H1 (cell line): ENCODE measurements around the gene PTPRG. TPM values are rescaled to one million over a fixed set of nuclear protein-coding genes. Genes with fewer than 3 reads are reported as not detected.

Source experiments
- CTCF ChIA-PET: fragments of 300-600 bp; sonication (Branson Sonifier 250); formaldehyde crosslinking; loops from one replicate; lab custom pipeline; 2021; ENCODE audit not compliant: partially characterized antibody; lab: Charles Lee
- POLR2A ChIA-PET: fragments of 300-600 bp; sonication (Branson Sonifier 250); formaldehyde crosslinking; loops from one replicate; lab custom pipeline; 2021; ENCODE audit warnings: inconsistent platforms; ENCODE audit not compliant: partially characterized antibody; lab: Charles Lee
- DNase-seq, 2 experiments: peaks; one replicate each; pipeline versions ENCODE4 v3.0.0 to v3.0.0-alpha.2; 2010 to 2022; ENCODE audit warnings: low spot score in 2 of 2, low read depth in 1 of 2, mixed read lengths in 1 of 2
- FAIRE-seq: peaks from 2 replicates; lab custom pipeline; 2011; peaks lifted over from hg19 to GRCh38; lab: Jason Lieb, UNC
- H2AFZ ChIP-seq: 2 replicates; pipeline ENCODE4 v1.8.1; 2012; ENCODE audit warnings: low read length, inconsistent platforms
- H2AK5ac ChIP-seq: 2 replicates; pipeline ENCODE4 v1.6.1; 2013; ENCODE audit warnings: low read depth, low read length
- H2BK120ac ChIP-seq: replicated peaks from 2 replicates; pipeline ENCODE3; 2013; ENCODE audit warnings: low read depth, low read length, inconsistent platforms
- H2BK12ac ChIP-seq: 2 replicates; pipeline ENCODE4 v1.6.1; 2013; ENCODE audit warnings: low read depth, low read length
- H2BK15ac ChIP-seq: 2 replicates; pipeline ENCODE4 v1.6.1; 2013; ENCODE audit warnings: low read length
- H2BK20ac ChIP-seq: 2 replicates; pipeline ENCODE4 v1.6.1; 2013; ENCODE audit warnings: low read length
- H2BK5ac ChIP-seq: 2 replicates; pipeline ENCODE4 v1.6.1; 2013; ENCODE audit warnings: low read depth, low read length
- H3K14ac ChIP-seq: 2 replicates; pipeline ENCODE4 v1.6.1; 2013; ENCODE audit warnings: inconsistent platforms; ENCODE audit not compliant: insufficient read length
- H3K18ac ChIP-seq: 2 replicates; pipeline ENCODE4 v1.6.1; 2013; ENCODE audit warnings: low read length; ENCODE audit errors: extremely low read depth
- H3K23ac ChIP-seq: 2 replicates; pipeline ENCODE4 v1.6.1; 2013; ENCODE audit warnings: inconsistent platforms; ENCODE audit not compliant: insufficient read length
- H3K23me2 ChIP-seq: 2 replicates; pipeline ENCODE4 v1.6.1; 2013; ENCODE audit warnings: low read depth, low read length
- H3K27ac ChIP-seq: 2 replicates; pipeline ENCODE4 v1.6.1; 2011; ENCODE audit warnings: low read depth, low read length, inconsistent platforms
- H3K27me3 ChIP-seq, 4 experiments: replicated peaks in 1 of 4; 1 replicate in 1 of 4; 2 replicates in 3 of 4; pipeline versions ENCODE4 v1.6.1 to v1.8.1; 2011 to 2013; ENCODE audit warnings: low read length in 3 of 4, mild to moderate bottlenecking in 3 of 4, inconsistent platforms in 2 of 4, mixed read lengths in 2 of 4, moderate library complexity in 1 of 4; ENCODE audit not compliant: control insufficient read depth in 3 of 4, insufficient read depth in 3 of 4; ENCODE audit errors: extremely low read depth in 1 of 4
- H3K36me3 ChIP-seq, 4 experiments: 2 replicates each; pipeline versions ENCODE4 v1.6.1 to v1.8.1; 2011 to 2013; ENCODE audit warnings: mild to moderate bottlenecking in 4 of 4, low read length in 3 of 4, moderate library complexity in 2 of 4, control low read depth in 1 of 4, inconsistent platforms in 1 of 4; ENCODE audit not compliant: insufficient read depth in 4 of 4, control insufficient read depth in 2 of 4
- H3K4ac ChIP-seq: replicated peaks from 2 replicates; pipeline ENCODE3; 2013; ENCODE audit warnings: low read length, low read depth, mixed read lengths, inconsistent platforms; ENCODE audit not compliant: insufficient read length
- H3K4me1 ChIP-seq, 4 experiments: replicated peaks in 1 of 4; 1 replicate in 1 of 4; 2 replicates in 3 of 4; pipeline versions ENCODE4 v1.6.1 to v1.8.1; 2011 to 2013; ENCODE audit warnings: low read length in 3 of 4, inconsistent platforms in 2 of 4, mixed read lengths in 1 of 4; ENCODE audit not compliant: insufficient read depth in 4 of 4, control insufficient read depth in 3 of 4
- H3K4me2 ChIP-seq, 2 experiments: 2 replicates each; pipeline versions ENCODE4 v1.6.1 to v1.8.1; 2011 to 2013; ENCODE audit warnings: low read depth in 2 of 2, low read length in 2 of 2, control low read depth in 1 of 2, inconsistent platforms in 1 of 2, mild to moderate bottlenecking in 1 of 2; ENCODE audit not compliant: insufficient read depth in 1 of 2
- H3K4me3 ChIP-seq, 4 experiments: fragments of 200-600, 300-600 bp in 1 of 4; sonication (generic), shearing (Covaris generic), sonication (Bioruptor Twin) in 1 of 4; 2 replicates each; pipeline versions ENCODE4 v1.5.1 to v1.8.1; 2011 to 2016; ENCODE audit warnings: low read length in 4 of 4, low read depth in 3 of 4, control low read depth in 2 of 4, inconsistent platforms in 2 of 4, mild to moderate bottlenecking in 2 of 4, mixed read lengths in 1 of 4, moderate library complexity in 1 of 4; ENCODE audit not compliant: insufficient read depth in 2 of 4; ENCODE audit errors: extremely low read depth in 1 of 4
- H3K56ac ChIP-seq: replicated peaks from 2 replicates; pipeline ENCODE3; 2013; ENCODE audit warnings: low read depth, mild to moderate bottlenecking, mixed read lengths, low read length, inconsistent platforms; ENCODE audit not compliant: insufficient read length
- H3K79me1 ChIP-seq: 2 replicates; pipeline ENCODE4 v1.6.1; 2013; ENCODE audit warnings: low read depth, low read length, control low read depth
- H3K79me2 ChIP-seq, 2 experiments: 2 replicates each; pipeline versions ENCODE4 v1.6.1 to v1.8.1; 2012 to 2013; ENCODE audit warnings: low read length in 2 of 2, mild to moderate bottlenecking in 2 of 2, inconsistent platforms in 1 of 2; ENCODE audit not compliant: insufficient read depth in 2 of 2, control insufficient read depth in 1 of 2
- H3K9ac ChIP-seq, 4 experiments: replicated peaks in 1 of 4; 1 replicate in 1 of 4; 2 replicates in 3 of 4; pipeline versions ENCODE4 v1.6.1 to v1.8.1; 2011 to 2013; ENCODE audit warnings: low read depth in 3 of 4, low read length in 3 of 4, control low read depth in 2 of 4, mild to moderate bottlenecking in 2 of 4, moderate library complexity in 2 of 4, inconsistent platforms in 1 of 4; ENCODE audit errors: extremely low read depth in 1 of 4
- H3K9me3 ChIP-seq, 2 experiments: 2 replicates each; pipeline versions ENCODE4 v1.6.1 to v1.8.1; 2012 to 2013; ENCODE audit warnings: mild to moderate bottlenecking in 2 of 2, moderate library complexity in 2 of 2, control low read depth in 1 of 2, inconsistent platforms in 1 of 2, low read depth in 1 of 2, low read length in 1 of 2, mixed read lengths in 1 of 2; ENCODE audit not compliant: insufficient read depth in 2 of 2
- H4K20me1 ChIP-seq, 2 experiments: replicated peaks in 1 of 2; 2 replicates each; pipeline versions ENCODE3 to v1.8.1; 2011 to 2013; ENCODE audit warnings: inconsistent platforms in 2 of 2, low read length in 2 of 2, mild to moderate bottlenecking in 1 of 2; ENCODE audit not compliant: insufficient read depth in 2 of 2, control insufficient read depth in 1 of 2
- H4K5ac ChIP-seq: 2 replicates; pipeline ENCODE4 v1.6.1; 2013; ENCODE audit warnings: low read length, low read depth, mixed read lengths, inconsistent platforms; ENCODE audit not compliant: insufficient read length
- H4K8ac ChIP-seq: 2 replicates; pipeline ENCODE4 v1.8.0; 2013; ENCODE audit warnings: mild to moderate bottlenecking, moderate library complexity, low read length, inconsistent platforms; ENCODE audit not compliant: insufficient read depth; ENCODE audit errors: extremely low read depth
- H4K91ac ChIP-seq: replicated peaks from 2 replicates; pipeline ENCODE3; 2013; ENCODE audit warnings: low read length, mixed read lengths, inconsistent platforms; ENCODE audit not compliant: insufficient read length
- BCL11A ChIP-seq, 2 experiments: IDR thresholded peaks; one replicate each; pipeline ENCODE4 v1.6.1; 2011; ENCODE audit warnings: low read depth in 2 of 2, low read length in 2 of 2, mild to moderate bottlenecking in 2 of 2
- CBX5 ChIP-seq: fragments of 300-800, 300-1000 bp; sonication (generic); IDR thresholded peaks from 2 replicates; pipeline ENCODE4 v1.7.1; 2016; ENCODE audit warnings: antibody characterized with exemption, low read length, low read depth
- CBX8 ChIP-seq: fragments of 300-800, 300-1000 bp; sonication (generic); IDR thresholded peaks from 2 replicates; pipeline ENCODE4 v1.7.1; 2016; ENCODE audit warnings: low read depth, low read length, borderline replicate concordance
- CTBP2 ChIP-seq: IDR thresholded peaks from 2 replicates; pipeline ENCODE4 v1.7.0; 2011; ENCODE audit warnings: borderline replicate concordance, mild to moderate bottlenecking, moderate library complexity, mixed read lengths, low read length; ENCODE audit not compliant: insufficient read depth, insufficient read length
- E2F6 ChIP-seq: IDR thresholded peaks from 2 replicates; pipeline ENCODE4 v1.6.1; 2012; ENCODE audit warnings: inconsistent platforms
- GTF2F1 ChIP-seq: IDR thresholded peaks from 2 replicates; pipeline ENCODE4 v1.6.1; 2012; ENCODE audit warnings: low read depth, low read length, improper control_type of control experiment, borderline replicate concordance
- HDAC6 ChIP-seq: IDR thresholded peaks from one replicate; pipeline ENCODE4 v1.7.1; 2012; ENCODE audit warnings: low read depth, mild to moderate bottlenecking, inconsistent platforms, low read length, moderate library complexity
- JUN ChIP-seq: IDR thresholded peaks from 2 replicates; pipeline ENCODE4 v1.6.1; 2011; ENCODE audit warnings: low read depth, mild to moderate bottlenecking, improper control_type of control experiment, low read length
- RBBP5 ChIP-seq: IDR thresholded peaks from 2 replicates; pipeline ENCODE4 v1.7.1; 2012; ENCODE audit warnings: low read depth, mild to moderate bottlenecking, inconsistent platforms, low read length, moderate library complexity, borderline replicate concordance
- RNF2 ChIP-seq: fragments of 200-900, 300-1000 bp; sonication (generic); IDR thresholded peaks from 2 replicates; pipeline ENCODE4 v1.7.1; 2016; ENCODE audit warnings: borderline replicate concordance, low read depth, mild to moderate bottlenecking, antibody characterized with exemption, low read length; ENCODE audit not compliant: poor library complexity, severe bottlenecking; ENCODE audit errors: missing control alignments
- SP4 ChIP-seq: IDR thresholded peaks from 2 replicates; pipeline ENCODE4 v1.6.1; 2012; ENCODE audit warnings: low read length, inconsistent platforms
- SRF ChIP-seq: IDR thresholded peaks from 2 replicates; pipeline ENCODE4 v1.6.1; 2011; ENCODE audit warnings: mild to moderate bottlenecking, low read depth, low read length, moderate library complexity
- TAF7 ChIP-seq: optimal IDR thresholded peaks from 2 replicates; pipeline ENCODE3; 2011; ENCODE audit warnings: low read depth, mild to moderate bottlenecking, inconsistent platforms, low read length, moderate library complexity, borderline replicate concordance
- WGBS, 2 experiments: shearing (Covaris generic) in 1 of 2; methylation state at CpG; one replicate each; pipeline versions ENCODE4 v1.1.6 to v1.1.7; 2013 to 2015; ENCODE audit warnings: low lambda C conversion rate in 2 of 2, mixed read lengths in 2 of 2, inconsistent platforms in 1 of 2, low coverage in 1 of 2, missing lambda C conversion rate in 1 of 2; ENCODE audit not compliant: insufficient replicate concordance in 2 of 2, insufficient coverage in 1 of 2, insufficient read length in 1 of 2; ENCODE audit errors: extremely low coverage in 1 of 2, missing lambda C conversion rate in 1 of 2; 5-methylcytosine and 5-hydroxymethylcytosine counted together
- polyA plus RNA-seq, 7 experiments: library from polyadenylated mRNA; depleted of rRNA in 3 of 7; stranded (reverse) in 5 of 7; unstranded in 2 of 7; fragments of >200 nt in 5 of 7; fragments of 200-250 nt in 2 of 7; gene quantifications; 1 replicate in 5 of 7; 2 replicates in 1 of 7; 4 replicates in 1 of 7; pipeline versions ENCODE4 v1.2.1 to v1.2.3, GENCODE V29; 2011 to 2013; ENCODE audit warnings: missing spikeins in 2 of 7, mixed read lengths in 2 of 7
- total RNA-seq: library from RNA; stranded (reverse); fragmentation: NEBNext Ultra II Directional; extraction: Animal tissue kit (Norgen Biotek cat#: 25700); gene quantifications from 2 replicates; pipeline ENCODE4 v1.2.1, GENCODE V29; 2021

Gene PTPRG
- total and polyA plus RNA-seq, 2 of the 8 experiments (the other 6 are each of a cell fraction or from before 2014, with no cell fraction given), result 23.3 to 96.2 TPM

GRCh38 chr3:61625429-61625828 is 64.1 kb downstream of the PTPRG start:
- Histone ChIP-seq H3K23ac (no peak overlapping the region), H3K36me3 (peaks cover 0 to 13% (median 3%) of the 10 kb centered on the region in 4 experiments; a peak in 4 of 8 replicates), H3K4me1 (peaks cover 0 to 9% (median 7%) of the 10 kb centered on the region in 4 experiments; a peak in 4 of 7 replicates), H2BK5ac (no peak overlapping the region), H4K20me1 (peaks cover 7 to 21% of the 10 kb centered on the region in 2 experiments), H3K4ac (no peak overlapping the region), H3K4me2 (no peak overlapping the region), H4K5ac (no peak overlapping the region), H3K4me3 (no peak overlapping the region), H2AK5ac (no peak overlapping the region)
- CTCF ChIA-PET, result no interaction called here
- no peak for DNase-seq
- TF ChIP-seq BCL11A (IDR thresholded peaks at IDR 0.05; ENCODE audit: low read depth in 2 of 2, low read length in 2 of 2) (no peak), JUN (no peak), HDAC6 (no peak), GTF2F1 (no peak), CBX8 (no peak), SRF (no peak), CTBP2 (no peak), SP4 (no peak), TAF7 (no peak), RNF2 (no peak), RBBP5 (no peak), CBX5 (no peak), E2F6 (no peak)
- TF ChIP-seq, all 59 proteins: peak for 0
- H3K9me3 ChIP-seq, result no peaks in the 10 kb centered on the region
- POLR2A ChIA-PET, result no interaction called here
- no peaks in the 10 kb centered on the region for H3K27me3 ChIP-seq
- H4K91ac ChIP-seq, result no peak overlapping the region
- H3K23me2 ChIP-seq, result no peaks in the 10 kb centered on the region
- H2BK12ac ChIP-seq, result no peak overlapping the region
- no peak overlapping the region for H2BK120ac ChIP-seq
- H4K8ac ChIP-seq, result no peak overlapping the region
- H2BK15ac ChIP-seq, result no peak overlapping the region
- H3K27ac ChIP-seq, result no peak overlapping the region
- no peak overlapping the region for H3K9ac ChIP-seq
- no peak overlapping the region for H2AFZ ChIP-seq
- no peak overlapping the region for H3K56ac ChIP-seq
- peaks cover 7% of the 10 kb centered on the region; the same call in 1 of the 2 replicates for H3K79me1 ChIP-seq
- no peak overlapping the region for H3K18ac ChIP-seq
- no peak for FAIRE-seq
- WGBS, 2 experiments, result 83% methylated on average over 7 of the region's 7 CpGs; no CpG with 5 or more reads in 1 of the 2 experiments
- peaks cover 8 to 97% of the 10 kb centered on the region in 2 experiments for H3K79me2 ChIP-seq
- H3K14ac ChIP-seq, result no peak overlapping the region
- no peak overlapping the region for H2BK20ac ChIP-seq
